K562 (cell line): ENCODE measurements around the gene YLPM1. TPM values are rescaled to one million over a fixed set of nuclear protein-coding genes. Genes with fewer than 3 reads are reported as not detected.

Source experiments
- CBFA2T2 ChIP-seq: fragments of 450-650 bp; conservative IDR thresholded peaks from 2 replicates; pipeline ENCODE4 v1.6.1; 2017; ENCODE audit warnings: mild to moderate bottlenecking
- CBX8 ChIP-seq: fragments of 200-600 bp; sonication (generic); IDR thresholded peaks from 2 replicates; pipeline ENCODE4 v1.6.1; 2012; ENCODE audit warnings: borderline replicate concordance, mixed run types, low read depth, mild to moderate bottlenecking, moderate library complexity, mixed read lengths, low read length, control low read depth, inconsistent platforms; ENCODE audit not compliant: poor library complexity, severe bottlenecking; ENCODE audit errors: extremely low read depth
- CHD4 ChIP-seq: fragments of 200-600 bp; sonication (generic); IDR thresholded peaks from 3 replicates; pipeline ENCODE4 v1.6.1; 2012; ENCODE audit warnings: low read depth, mild to moderate bottlenecking, mixed read lengths, low read length, inconsistent platforms; ENCODE audit not compliant: insufficient read depth, insufficient replicate concordance, poor library complexity, severe bottlenecking
- LARP7 ChIP-seq: fragments of 450-650 bp; IDR thresholded peaks from 2 replicates; pipeline ENCODE4 v1.6.1; 2016
- NFE2 ChIP-seq: IDR thresholded peaks from 2 replicates; pipeline ENCODE4 v1.6.1; 2014; ENCODE audit warnings: antibody characterized with exemption, low read depth
- PHB ChIP-seq: fragments of 250-450 bp; sonication (Bioruptor Pico); IDR thresholded peaks from 2 replicates; pipeline ENCODE4 v1.5.0; 2021
- SMARCA5 ChIP-seq: fragments of 450-650 bp; IDR thresholded peaks from 2 replicates; pipeline ENCODE4 v1.6.1; 2016
- TGIF2 ChIP-seq: sonication (generic); formaldehyde crosslinking; IDR thresholded peaks from 2 replicates; pipeline ENCODE4 v1.8.1; 2022; ENCODE audit warnings: mild to moderate bottlenecking, missing genetic modification reagents, moderate library complexity
- THRAP3 ChIP-seq: fragments of 450-650 bp; IDR thresholded peaks from 2 replicates; pipeline ENCODE4 v1.6.1; 2016; ENCODE audit warnings: mild to moderate bottlenecking, inconsistent platforms, borderline replicate concordance
- WHSC1 ChIP-seq: IDR thresholded peaks from one replicate; pipeline ENCODE4 v1.6.1; 2012; ENCODE audit warnings: low read length, control low read depth, inconsistent platforms
- XRCC3 ChIP-seq: fragments of 450-650 bp; IDR thresholded peaks from 2 replicates; pipeline ENCODE4 v1.6.1; 2017; ENCODE audit warnings: mild to moderate bottlenecking, moderate library complexity
- YY1 ChIP-seq, 3 experiments: IDR thresholded peaks; 2 replicates each; pipeline ENCODE4 v1.6.1; 2011; ENCODE audit warnings: low read length in 2 of 3, mild to moderate bottlenecking in 2 of 3, moderate library complexity in 2 of 3, borderline replicate concordance in 1 of 3, control low read depth in 1 of 3, low read depth in 1 of 3; ENCODE audit not compliant: insufficient read depth in 3 of 3, insufficient replicate concordance in 2 of 3, control insufficient read depth in 1 of 3, insufficient read length in 1 of 3; ENCODE audit errors: extremely low read depth in 1 of 3
- ZKSCAN1 ChIP-seq: fragments of 150-350 bp; IDR thresholded peaks from 2 replicates; pipeline ENCODE4 v1.6.1; 2016; ENCODE audit warnings: low read depth, low read length
- ZNF277 ChIP-seq: fragments of 250-450 bp; sonication (Bioruptor Pico); IDR thresholded peaks from 2 replicates; pipeline ENCODE4 v1.8.0; 2022; ENCODE audit warnings: inconsistent platforms, mild to moderate bottlenecking, moderate library complexity, borderline replicate concordance
- ZNF384 ChIP-seq: IDR thresholded peaks from 2 replicates; pipeline ENCODE4 v1.6.1; 2012; ENCODE audit warnings: low read depth, low read length, improper control_type of control experiment
- ZNF444 ChIP-seq: fragments of 250-450 bp; sonication (Bioruptor Pico); IDR thresholded peaks from 2 replicates; pipeline ENCODE4 v1.4.0; 2020; ENCODE audit warnings: mild to moderate bottlenecking, moderate library complexity
- ZNF76 ChIP-seq: fragments of 250-450 bp; sonication (Bioruptor Pico); IDR thresholded peaks from 2 replicates; pipeline ENCODE4 v1.4.0; 2020; ENCODE audit warnings: mild to moderate bottlenecking, moderate library complexity, borderline replicate concordance
- polyA plus RNA-seq, 8 experiments: library from polyadenylated mRNA; depleted of rRNA in 4 of 8; stranded (reverse) in 5 of 8; unstranded in 3 of 8; fragments of >200 nt; fragmentation: Nextera tagmentation in 2 of 8; fragmentation: Illumina TruSeq in 1 of 8; extraction: Ambion mirVana in 2 of 8; extraction: Trizol in 1 of 8; gene quantifications; 2 replicates each; pipeline versions ENCODE4 v1.2.1 to v1.2.3, GENCODE V29; 2011 to 2014; ENCODE audit warnings: inconsistent platforms in 1 of 8, missing spikeins in 1 of 8
- total RNA-seq, 7 experiments: library from RNA; depleted of rRNA in 6 of 7; stranded (reverse); fragments of >200 nt in 6 of 7; fragmentation: Illumina TruSeq in 2 of 7; extraction: Trizol in 2 of 7; gene quantifications; 2 replicates each; pipeline versions ENCODE4 v1.2.1 to v1.2.3, GENCODE V29; 2011 to 2021; ENCODE audit warnings: low replicate concordance in 1 of 7
- TF ChIP-seq, protein P1 (sequence below): fragments of 250-450 bp; sonication (Bioruptor Pico); IDR thresholded peaks from 2 replicates; pipeline ENCODE4 v1.8.0; 2021; ENCODE audit warnings: moderate library complexity, mild to moderate bottlenecking, inconsistent platforms
- TF ChIP-seq, protein P2 (sequence below): sonication (generic); formaldehyde crosslinking; IDR thresholded peaks from 2 replicates; pipeline ENCODE4 v1.8.0; 2022; ENCODE audit warnings: missing genetic modification reagents, mild to moderate bottlenecking, borderline replicate concordance
- TF ChIP-seq, protein P3 (sequence below): fragments of 450-650 bp; formaldehyde crosslinking; conservative IDR thresholded peaks from 2 replicates; pipeline ENCODE4 v1.4.0; 2022; ENCODE audit warnings: mild to moderate bottlenecking, missing genetic modification characterization
- TF ChIP-seq, protein P4 (sequence below): IDR thresholded peaks from 2 replicates; pipeline ENCODE4 v1.6.1; 2014; ENCODE audit warnings: antibody characterized with exemption

The YLPM1 gene
- total and polyA plus RNA-seq, 9 of the 15 experiments (the other 6 are each of a cell fraction or from before 2014, with no cell fraction given), result 7.2 to 32.7 (median 14.6) TPM

DNA sequence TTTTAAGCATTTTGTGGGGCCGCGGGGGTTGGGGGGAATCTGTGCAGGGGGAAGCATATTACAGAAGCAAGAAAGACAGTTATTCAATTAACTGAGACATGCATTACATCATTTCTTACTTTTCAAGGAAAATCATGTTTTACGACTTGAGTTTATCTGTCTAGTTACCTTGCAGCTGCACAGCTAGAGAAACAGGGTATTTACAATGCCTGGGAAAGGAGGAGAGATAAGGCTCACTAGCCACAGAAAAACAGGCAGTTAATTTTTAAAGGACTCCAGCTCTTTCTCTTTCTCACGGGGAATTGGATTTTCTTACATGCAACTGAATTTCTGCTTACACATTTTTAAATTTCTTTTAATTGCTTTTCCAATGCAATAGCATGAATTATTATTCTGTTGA, 28.0 kb upstream of the YLPM1 start (continued):
- TF ChIP-seq CBX8, result no peak
- TF ChIP-seq, protein P1, sequence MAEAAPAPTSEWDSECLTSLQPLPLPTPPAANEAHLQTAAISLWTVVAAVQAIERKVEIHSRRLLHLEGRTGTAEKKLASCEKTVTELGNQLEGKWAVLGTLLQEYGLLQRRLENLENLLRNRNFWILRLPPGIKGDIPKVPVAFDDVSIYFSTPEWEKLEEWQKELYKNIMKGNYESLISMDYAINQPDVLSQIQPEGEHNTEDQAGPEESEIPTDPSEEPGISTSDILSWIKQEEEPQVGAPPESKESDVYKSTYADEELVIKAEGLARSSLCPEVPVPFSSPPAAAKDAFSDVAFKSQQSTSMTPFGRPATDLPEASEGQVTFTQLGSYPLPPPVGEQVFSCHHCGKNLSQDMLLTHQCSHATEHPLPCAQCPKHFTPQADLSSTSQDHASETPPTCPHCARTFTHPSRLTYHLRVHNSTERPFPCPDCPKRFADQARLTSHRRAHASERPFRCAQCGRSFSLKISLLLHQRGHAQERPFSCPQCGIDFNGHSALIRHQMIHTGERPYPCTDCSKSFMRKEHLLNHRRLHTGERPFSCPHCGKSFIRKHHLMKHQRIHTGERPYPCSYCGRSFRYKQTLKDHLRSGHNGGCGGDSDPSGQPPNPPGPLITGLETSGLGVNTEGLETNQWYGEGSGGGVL (CRISPR knock-in tag), result no peak
- no peak for TF ChIP-seq LARP7
- TF ChIP-seq ZKSCAN1, result no peak
- TF ChIP-seq, protein P2, sequence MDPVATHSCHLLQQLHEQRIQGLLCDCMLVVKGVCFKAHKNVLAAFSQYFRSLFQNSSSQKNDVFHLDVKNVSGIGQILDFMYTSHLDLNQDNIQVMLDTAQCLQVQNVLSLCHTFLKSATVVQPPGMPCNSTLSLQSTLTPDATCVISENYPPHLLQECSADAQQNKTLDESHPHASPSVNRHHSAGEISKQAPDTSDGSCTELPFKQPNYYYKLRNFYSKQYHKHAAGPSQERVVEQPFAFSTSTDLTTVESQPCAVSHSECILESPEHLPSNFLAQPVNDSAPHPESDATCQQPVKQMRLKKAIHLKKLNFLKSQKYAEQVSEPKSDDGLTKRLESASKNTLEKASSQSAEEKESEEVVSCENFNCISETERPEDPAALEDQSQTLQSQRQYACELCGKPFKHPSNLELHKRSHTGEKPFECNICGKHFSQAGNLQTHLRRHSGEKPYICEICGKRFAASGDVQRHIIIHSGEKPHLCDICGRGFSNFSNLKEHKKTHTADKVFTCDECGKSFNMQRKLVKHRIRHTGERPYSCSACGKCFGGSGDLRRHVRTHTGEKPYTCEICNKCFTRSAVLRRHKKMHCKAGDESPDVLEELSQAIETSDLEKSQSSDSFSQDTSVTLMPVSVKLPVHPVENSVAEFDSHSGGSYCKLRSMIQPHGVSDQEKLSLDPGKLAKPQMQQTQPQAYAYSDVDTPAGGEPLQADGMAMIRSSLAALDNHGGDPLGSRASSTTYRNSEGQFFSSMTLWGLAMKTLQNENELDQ (CRISPR knock-in tag), result no peak
- no peak for TF ChIP-seq WHSC1
- no peak for TF ChIP-seq XRCC3
- TF ChIP-seq ZNF384, result no peak
- peak; percentile 80 for TF ChIP-seq CBFA2T2
- no peak for TF ChIP-seq THRAP3
- no peak for TF ChIP-seq PHB (CRISPR knock-in tag)
- TF ChIP-seq SMARCA5, result no peak
- no peak for TF ChIP-seq ZNF277 (CRISPR knock-in tag)
- no peak for TF ChIP-seq CHD4
- TF ChIP-seq, protein P3, sequence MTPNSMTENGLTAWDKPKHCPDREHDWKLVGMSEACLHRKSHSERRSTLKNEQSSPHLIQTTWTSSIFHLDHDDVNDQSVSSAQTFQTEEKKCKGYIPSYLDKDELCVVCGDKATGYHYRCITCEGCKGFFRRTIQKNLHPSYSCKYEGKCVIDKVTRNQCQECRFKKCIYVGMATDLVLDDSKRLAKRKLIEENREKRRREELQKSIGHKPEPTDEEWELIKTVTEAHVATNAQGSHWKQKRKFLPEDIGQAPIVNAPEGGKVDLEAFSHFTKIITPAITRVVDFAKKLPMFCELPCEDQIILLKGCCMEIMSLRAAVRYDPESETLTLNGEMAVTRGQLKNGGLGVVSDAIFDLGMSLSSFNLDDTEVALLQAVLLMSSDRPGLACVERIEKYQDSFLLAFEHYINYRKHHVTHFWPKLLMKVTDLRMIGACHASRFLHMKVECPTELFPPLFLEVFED (CRISPR knock-in tag), result no peak
- TF ChIP-seq ZNF76 (CRISPR knock-in tag), result no peak
- no peak for TF ChIP-seq YY1 (IDR thresholded peaks at IDR 0.05; ENCODE audit: borderline replicate concordance in 1 of 3, control insufficient read depth in 1 of 3, extremely low read depth in 1 of 3, insufficient read depth in 3 of 3, insufficient read length in 1 of 3, insufficient replicate concordance in 2 of 3, low read depth in 1 of 3, low read length in 2 of 3)
- TF ChIP-seq, protein P4, sequence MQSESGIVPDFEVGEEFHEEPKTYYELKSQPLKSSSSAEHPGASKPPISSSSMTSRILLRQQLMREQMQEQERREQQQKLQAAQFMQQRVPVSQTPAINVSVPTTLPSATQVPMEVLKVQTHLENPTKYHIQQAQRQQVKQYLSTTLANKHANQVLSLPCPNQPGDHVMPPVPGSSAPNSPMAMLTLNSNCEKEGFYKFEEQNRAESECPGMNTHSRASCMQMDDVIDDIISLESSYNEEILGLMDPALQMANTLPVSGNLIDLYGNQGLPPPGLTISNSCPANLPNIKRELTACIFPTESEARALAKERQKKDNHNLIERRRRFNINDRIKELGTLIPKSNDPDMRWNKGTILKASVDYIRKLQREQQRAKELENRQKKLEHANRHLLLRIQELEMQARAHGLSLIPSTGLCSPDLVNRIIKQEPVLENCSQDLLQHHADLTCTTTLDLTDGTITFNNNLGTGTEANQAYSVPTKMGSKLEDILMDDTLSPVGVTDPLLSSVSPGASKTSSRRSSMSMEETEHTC, result no peak
- TF ChIP-seq TGIF2 (CRISPR knock-in tag), result no peak
- TF ChIP-seq ZNF444 (CRISPR knock-in tag), result no peak
- TF ChIP-seq NFE2, result no peak
